HepG2 (cell line): Measurements from ENCODE around the gene CA5B. TPM values are rescaled to one million over a fixed set of nuclear protein-coding genes. Genes with fewer than 3 reads are reported as not detected.
A peak's percentile ranks its signal among the peaks of the same experiment; 100 is the strongest.

Source experiments
- AFF4 ChIP-seq: sonication (generic); formaldehyde crosslinking; IDR thresholded peaks from 2 replicates; pipeline ENCODE4 v1.4.0; 2020; ENCODE audit warnings: missing genetic modification reagents
- AKAP8 ChIP-seq: sonication (generic); formaldehyde crosslinking; IDR thresholded peaks from 2 replicates; pipeline ENCODE4 v1.5.1; 2020; ENCODE audit warnings: mild to moderate bottlenecking, missing genetic modification reagents
- BRF2 ChIP-seq: sonication (generic); formaldehyde crosslinking; IDR thresholded peaks from 2 replicates; pipeline ENCODE4 v1.8.1; 2022; ENCODE audit warnings: mild to moderate bottlenecking, missing genetic modification reagents
- ELF3 ChIP-seq: IDR thresholded peaks from 2 replicates; pipeline ENCODE4 v1.6.1; 2016; ENCODE audit warnings: missing genetic modification reagents, missing compliant biosample characterization
- GPBP1L1 ChIP-seq: sonication (generic); formaldehyde crosslinking; IDR thresholded peaks from 2 replicates; pipeline ENCODE4 v1.5.0; 2020; ENCODE audit warnings: mild to moderate bottlenecking, missing genetic modification reagents
- HNRNPH1 ChIP-seq: fragments of 200-400 bp; formaldehyde crosslinking; optimal IDR thresholded peaks from 2 replicates; pipeline ENCODE3; 2017; ENCODE audit warnings: mild to moderate bottlenecking, low read depth, low read length
- NFE2 ChIP-seq: sonication (generic); formaldehyde crosslinking; IDR thresholded peaks from 2 replicates; pipeline ENCODE4 v1.4.0; 2020; ENCODE audit warnings: missing genetic modification reagents
- NR1H2 ChIP-seq: sonication (generic); formaldehyde crosslinking; IDR thresholded peaks from 2 replicates; pipeline ENCODE4 v1.8.1; 2022; ENCODE audit warnings: low read depth, missing genetic modification reagents, borderline replicate concordance
- PAXIP1 ChIP-seq: sonication (generic); formaldehyde crosslinking; conservative IDR thresholded peaks from 2 replicates; pipeline ENCODE4 v1.4.0; 2020; ENCODE audit warnings: mild to moderate bottlenecking, missing genetic modification reagents, moderate library complexity
- SETDB1 ChIP-seq: sonication (generic); formaldehyde crosslinking; IDR thresholded peaks from 2 replicates; pipeline ENCODE4 v1.5.1; 2020; ENCODE audit warnings: missing genetic modification reagents, mild to moderate bottlenecking, borderline replicate concordance
- STAT6 ChIP-seq: sonication (generic); formaldehyde crosslinking; IDR thresholded peaks from 2 replicates; pipeline ENCODE4 v1.4.0; 2020; ENCODE audit warnings: missing genetic modification reagents, mild to moderate bottlenecking, borderline replicate concordance
- TMF1 ChIP-seq: sonication (generic); formaldehyde crosslinking; IDR thresholded peaks from 2 replicates; pipeline ENCODE4 v1.8.1; 2022; ENCODE audit warnings: low read depth, missing genetic modification reagents
- ZNF101 ChIP-seq: sonication (generic); formaldehyde crosslinking; IDR thresholded peaks from 2 replicates; pipeline ENCODE4 v1.4.0; 2020; ENCODE audit warnings: mild to moderate bottlenecking, low read depth, missing genetic modification reagents, borderline replicate concordance
- ZNF468 ChIP-seq: sonication (generic); formaldehyde crosslinking; IDR thresholded peaks from 2 replicates; pipeline ENCODE4 v1.8.0; 2022; ENCODE audit warnings: mild to moderate bottlenecking, moderate library complexity, missing genetic modification reagents
- ZNF597 ChIP-seq: sonication (generic); formaldehyde crosslinking; IDR thresholded peaks from 2 replicates; pipeline ENCODE4 v1.5.0; 2020; ENCODE audit warnings: missing genetic modification reagents
- polyA plus RNA-seq, 8 experiments: library from polyadenylated mRNA; depleted of rRNA in 3 of 8; stranded (reverse) in 7 of 8; unstranded in 1 of 8; fragments of >200 nt; fragmentation: Illumina TruSeq in 4 of 8; extraction: Trizol in 4 of 8; gene quantifications; 2 replicates each; pipeline versions ENCODE4 v1.2.1 to v1.2.3, GENCODE V29; 2011 to 2016; ENCODE audit warnings: low read depth in 4 of 8, missing spikeins in 1 of 8, mixed read lengths in 1 of 8; ENCODE audit not compliant: insufficient read depth in 1 of 8
- total RNA-seq, 5 experiments: library from RNA; depleted of rRNA; stranded (reverse); fragments of >200 nt; fragmentation: Illumina TruSeq; extraction: Trizol; gene quantifications; 2 replicates each; pipeline ENCODE4 v1.2.3, GENCODE V29; 2016; ENCODE audit warnings: low read depth in 1 of 5

The CA5B gene
- total and polyA plus RNA-seq, 2 of the 13 experiments (the other 11 are each of a cell fraction or from before 2014, with no cell fraction given): 1.7 to 2.2 TPM

GRCh38 chrX:15744181-15744867 is 6.3 kb downstream of the CA5B start (continued):
- TF ChIP-seq AFF4: no peak
- no peak for TF ChIP-seq ZNF101 (CRISPR knock-in tag)
- TF ChIP-seq ZNF468: no peak
- TF ChIP-seq BRF2 (CRISPR knock-in tag): no peak
- no peak for TF ChIP-seq SETDB1 (CRISPR knock-in tag)
- TF ChIP-seq HNRNPH1: no peak
- no peak for TF ChIP-seq TMF1
- no peak for TF ChIP-seq ELF3 (CRISPR knock-in tag)
- TF ChIP-seq NFE2: no peak
- no peak for TF ChIP-seq STAT6
- TF ChIP-seq ZNF597 (CRISPR knock-in tag): no peak
- TF ChIP-seq AKAP8: no peak
- peak; percentile 71 for TF ChIP-seq PAXIP1 (CRISPR knock-in tag)
- no peak for TF ChIP-seq GPBP1L1 (CRISPR knock-in tag)
- TF ChIP-seq NR1H2 (CRISPR knock-in tag): no peak
